Activated B cell treated with CpG ODN at 0.5 μM for 24 hours (primary cell): ENCODE results near the gene PDCD2. TPM values are rescaled to one million over a fixed set of nuclear protein-coding genes. Genes with fewer than 3 reads are reported as not detected.
A peak's percentile ranks its signal among the peaks of the same experiment; 100 is the strongest.
"Not testable (repeated sequence)": the region's sequence is repeated elsewhere in the genome, so short reads cannot be mapped to it uniquely, and the experiment has no call there.

Source experiments
- ATAC-seq: fragments of 200-7000 bp; cut with Tn5 transposase; one replicate; pipeline ENCODE4 v1.10.0; 2021; ENCODE audit warnings: low read depth, mild to moderate bottlenecking, moderate library complexity
- CTCF ChIA-PET: fragments of 350-600 bp; sonication (Branson Sonifier 250); formaldehyde crosslinking; loops from one replicate; lab custom pipeline; 2021; ENCODE audit warnings: antibody characterized with exemption; lab: Charles Lee
- POLR2A ChIA-PET: fragments of 350-600 bp; sonication (Branson Sonifier 250); formaldehyde crosslinking; loops from one replicate; lab custom pipeline; 2021; ENCODE audit warnings: antibody characterized with exemption; lab: Charles Lee
- DNase-seq: peaks from one replicate; pipeline ENCODE4 v3.0.0; 2022
- H3K27ac Mint-ChIP-seq: one replicate; pipeline ENCODE4 v1.8.0; 2020; ENCODE audit warnings: mixed read lengths
- H3K27me3 Mint-ChIP-seq: one replicate; pipeline ENCODE4 v1.8.0; 2021; ENCODE audit warnings: mixed read lengths
- H3K36me3 Mint-ChIP-seq: one replicate; pipeline ENCODE4 v1.8.0; 2021; ENCODE audit warnings: low read depth, mixed read lengths
- H3K4me1 Mint-ChIP-seq: one replicate; pipeline ENCODE4 v1.8.0; 2021; ENCODE audit warnings: mixed read lengths
- H3K4me3 Mint-ChIP-seq: one replicate; pipeline ENCODE4 v1.8.0; 2020; ENCODE audit warnings: mild to moderate bottlenecking, mixed read lengths
- H3K9me3 Mint-ChIP-seq: one replicate; pipeline ENCODE4 v1.8.0; 2020; ENCODE audit warnings: mixed read lengths
- CTCF ChIP-seq: fragments of 200-600 bp; IDR thresholded peaks from one replicate; pipeline ENCODE4 v1.8.0; 2022; ENCODE audit warnings: antibody characterized with exemption, mild to moderate bottlenecking
- intact Hi-C: fragments of 100-400 bp; cut with micrococcal nuclease; formaldehyde crosslinking; loops from one replicate; pipeline ENCODE4 v1.15.1; 2024
- total RNA-seq: library from RNA; stranded (reverse); gene quantifications from 2 replicates; pipeline ENCODE4 v1.2.3, GENCODE V29; 2022

PDCD2 gene
- total RNA-seq, 1 donor from 2014 or later = 90.8 TPM

- ChIA-PET POLR2A (no interaction called here), CTCF (no interaction called here)
- intact Hi-C loops = no loop called here
- Mint-ChIP-seq H3K36me3 (peaks cover 80% of the 10 kb centered on the region), H3K4me3 (no peak overlapping the region), H3K4me1 (peaks cover 12% of the 10 kb centered on the region), H3K27me3 (no peaks in the 10 kb centered on the region), H3K27ac (no peak overlapping the region), H3K9me3 (no peaks in the 10 kb centered on the region)
- DNase-seq (no peak), ATAC-seq (no peak)
- no peak for TF ChIP-seq CTCF
Observed at GRCh38 chr6:170536671-170537070, 47.8 kb downstream of the PDCD2 start.

GRCh38 chr6:170535004-170535403, 49.4 kb downstream of the PDCD2 start:
- TF ChIP-seq CTCF = no peak
- no peak for DNase-seq
- peaks cover 66% of the 10 kb centered on the region for H3K36me3 Mint-ChIP-seq
- intact Hi-C loops = no loop called here
- H3K4me1 Mint-ChIP-seq = peaks cover 9% of the 10 kb centered on the region
- H3K27ac Mint-ChIP-seq = no peak overlapping the region
- ATAC-seq = no peak
- H3K27me3 Mint-ChIP-seq = no peaks in the 10 kb centered on the region
- no peaks in the 10 kb centered on the region for H3K9me3 Mint-ChIP-seq
- POLR2A ChIA-PET = interaction anchor here (0.7 kb wide), 1 partner anchor 22 kb away, joined by 4 read pairs; no protein-coding TSS in a partner anchor
- CTCF ChIA-PET = no interaction called here
- no peak overlapping the region for H3K4me3 Mint-ChIP-seq

GRCh38 chr6:170533792-170534191, 50.6 kb downstream of the PDCD2 start:
- peaks cover 3% of the 10 kb centered on the region for H3K4me1 Mint-ChIP-seq
- H3K27ac Mint-ChIP-seq = no peak overlapping the region
- no peak for DNase-seq
- no peaks in the 10 kb centered on the region for H3K27me3 Mint-ChIP-seq
- no peaks in the 10 kb centered on the region for H3K9me3 Mint-ChIP-seq
- H3K36me3 Mint-ChIP-seq = peaks cover 57% of the 10 kb centered on the region
- H3K4me3 Mint-ChIP-seq = no peak overlapping the region
- ChIA-PET POLR2A (no interaction called here), CTCF (no interaction called here)
- ATAC-seq = no peak
- intact Hi-C loops = loop anchor here (5.0 kb wide), 1 partner anchor 581 kb away; no protein-coding TSS in a partner anchor
- TF ChIP-seq CTCF = no peak

- Mint-ChIP-seq H3K4me1 (no peaks in the 10 kb centered on the region), H3K9me3 (no peaks in the 10 kb centered on the region), H3K36me3 (peaks cover 50% of the 10 kb centered on the region), H3K27ac (no peak overlapping the region), H3K27me3 (no peaks in the 10 kb centered on the region), H3K4me3 (no peak overlapping the region)
- ChIA-PET POLR2A (no interaction called here), CTCF (no interaction called here)
- DNase-seq (no peak), ATAC-seq (no peak)
- TF ChIP-seq CTCF = no peak
- intact Hi-C loops = loop anchor here (5.0 kb wide), 1 partner anchor 581 kb away; no protein-coding TSS in a partner anchor
Observed at GRCh38 chr6:170532867-170533488, 51.5 kb downstream of the PDCD2 start.

GRCh38 chr6:170529839-170530469, 54.5 kb downstream of the PDCD2 start:
- no peak overlapping the region for H3K27ac Mint-ChIP-seq
- intact Hi-C loops = loop anchor here (1.0 to 5.0 kb wide), 4 partner anchors 578 to 1635 kb away; no protein-coding TSS in a partner anchor
- no peaks in the 10 kb centered on the region for H3K9me3 Mint-ChIP-seq
- H3K27me3 Mint-ChIP-seq = no peaks in the 10 kb centered on the region
- peak; percentile 31 for DNase-seq
- no peaks in the 10 kb centered on the region for H3K4me1 Mint-ChIP-seq
- ATAC-seq = peak; percentile 61
- POLR2A ChIA-PET = no interaction called here
- no peak overlapping the region for H3K4me3 Mint-ChIP-seq
- TF ChIP-seq CTCF = peak; percentile 61
- peaks cover 20% of the 10 kb centered on the region for H3K36me3 Mint-ChIP-seq
- CTCF ChIA-PET = interaction anchor here (1.3 to 4.8 kb wide), 7 partner anchors 12 to 1635 kb away, joined by 3 to 27 read pairs (median 8); no protein-coding TSS in a partner anchor

- H3K27ac Mint-ChIP-seq, H3K4me1 Mint-ChIP-seq, H3K9me3 Mint-ChIP-seq, H3K4me3 Mint-ChIP-seq, DNase-seq, H3K36me3 Mint-ChIP-seq, H3K27me3 Mint-ChIP-seq, intact Hi-C loops, ATAC-seq: not testable (repeated sequence)
- ChIA-PET POLR2A (interaction anchor here (1.5 kb wide), 1 partner anchor 776 kb away, joined by 3 read pairs; the partner anchor contains the start of genes DYNLT2 and ERMARD), CTCF (interaction anchor here (1.5 to 4.8 kb wide), 3 partner anchors 11 to 738 kb away, joined by 4 to 27 read pairs (median 8); no protein-coding TSS in a partner anchor)
Observed at GRCh38 chr6:170527995-170528394, 56.4 kb downstream of the PDCD2 start.
